RPMI7951 (cell line): Measurements from ENCODE around the gene SEMA3B. TPM values are rescaled to one million over a fixed set of nuclear protein-coding genes. Genes with fewer than 3 reads are reported as not detected.

Experiments used
- total RNA-seq: library from RNA; depleted of rRNA; stranded (reverse); fragments of >200 nt; shearing (Covaris generic); gene quantifications from 2 replicates; pipeline ENCODE4 v1.2.3, GENCODE V29; 2014; rRNA removed

Gene SEMA3B
- total RNA-seq, 1 experiment from 2014 or later: 3.1 TPM

Other genes starting within 250 kb of the SEMA3B start
- gene RBM5, start 180.2 kb upstream of the SEMA3B start, total RNA-seq: 81.7 and 108 TPM in 2 replicates
- 1.5 and 1.9 TPM in 2 replicates for gene SEMA3F, start 113.8 kb upstream of the SEMA3B start, total RNA-seq
- gene GNAT1, start 77.5 kb upstream of the SEMA3B start, total RNA-seq: not detected in 2 replicates
- not detected in 2 replicates for gene SLC38A3, start 63.9 kb upstream of the SEMA3B start, total RNA-seq
- 302 and 305 TPM in 2 replicates for gene GNAI2, start 32.9 kb upstream of the SEMA3B start, total RNA-seq
- gene LSMEM2, start 9.9 kb downstream of the SEMA3B start, total RNA-seq: not detected in 2 replicates
- 97.9 and 116 TPM in 2 replicates for gene IFRD2, start 23.3 kb downstream of the SEMA3B start, total RNA-seq
- gene HYAL3, start 30.3 kb downstream of the SEMA3B start, total RNA-seq: 11.5 and 12.0 TPM in 2 replicates
- 14.6 and 16.1 TPM in 2 replicates for gene NAA80, start 30.3 kb downstream of the SEMA3B start, total RNA-seq
- gene HYAL1, start 34.4 kb downstream of the SEMA3B start, total RNA-seq: 0.29 and 0.72 TPM in 2 replicates
- 42.2 and 52.3 TPM in 2 replicates for gene HYAL2, start 53.6 kb downstream of the SEMA3B start, total RNA-seq
- 26.8 and 33.7 TPM in 2 replicates for gene TUSC2, start 59.1 kb downstream of the SEMA3B start, total RNA-seq
- 51.7 and 77.8 TPM in 2 replicates for gene RASSF1, start 71.7 kb downstream of the SEMA3B start, total RNA-seq
- gene ZMYND10, start 76.6 kb downstream of the SEMA3B start, total RNA-seq: 2.9 and 5.2 TPM in 2 replicates
- gene NPRL2, start 81.6 kb downstream of the SEMA3B start, total RNA-seq: 26.2 and 35.7 TPM in 2 replicates
- 39.7 and 49.1 TPM in 2 replicates for gene CYB561D2, start 81.7 kb downstream of the SEMA3B start, total RNA-seq
- 42.5 and 45.4 TPM in 2 replicates for gene TMEM115, start 90.4 kb downstream of the SEMA3B start, total RNA-seq
- under 0.01 TPM in 1 of 2 replicates, not detected in the other for gene CACNA2D2, start 234.5 kb downstream of the SEMA3B start, total RNA-seq